MM.1S (cell line): ENCODE measurements around the gene AFAP1.

Experiments used
- CTCF ChIP-seq: fragments of 300-600 bp; sonication (generic); IDR thresholded peaks from 2 replicates; pipeline ENCODE4 v1.5.1; 2016; ENCODE audit warnings: antibody characterized with exemption, low read length, mixed read lengths
- EZH2 ChIP-seq: fragments of 300-600 bp; sonication (generic); optimal IDR thresholded peaks from 2 replicates; pipeline ENCODE3; 2017; ENCODE audit warnings: low read depth, mild to moderate bottlenecking, antibody characterized with exemption, low read length, mixed read lengths
- EZH2phosphoT487 ChIP-seq: fragments of 300-600 bp; sonication (generic); IDR thresholded peaks from 2 replicates; pipeline ENCODE4 v1.6.1; 2018; ENCODE audit warnings: antibody characterized with exemption, low read length

- TF ChIP-seq CTCF = no peak
- TF ChIP-seq EZH2 = no peak
- TF ChIP-seq EZH2phosphoT487 = no peak
Observed at GRCh38 chr4:7764466-7764865, 175.2 kb downstream of the AFAP1 start.
